PC-3 (cell line): ENCODE results near the gene ALG1L2.
"Not testable (repeated sequence)": the region's sequence is repeated elsewhere in the genome, so short reads cannot be mapped to it uniquely, and the experiment has no call there.

Source experiments
- CTCF ChIP-seq: fragments of 300-600 bp; sonication (generic); conservative IDR thresholded peaks from 2 replicates; pipeline ENCODE4 v1.5.1; 2017; ENCODE audit warnings: antibody characterized with exemption, low read depth, mild to moderate bottlenecking, low read length
- EZH2 ChIP-seq: fragments of 300-600 bp; sonication (generic); IDR thresholded peaks from one replicate; pipeline ENCODE4 v1.6.1; 2017; ENCODE audit warnings: antibody characterized with exemption, mild to moderate bottlenecking, low read length; ENCODE audit not compliant: unreplicated experiment
- EZH2phosphoT487 ChIP-seq: fragments of 300-600 bp; sonication (generic); IDR thresholded peaks from 2 replicates; pipeline ENCODE4 v1.6.1; 2018; ENCODE audit warnings: mild to moderate bottlenecking, antibody characterized with exemption, low read length, borderline replicate concordance

DNA sequence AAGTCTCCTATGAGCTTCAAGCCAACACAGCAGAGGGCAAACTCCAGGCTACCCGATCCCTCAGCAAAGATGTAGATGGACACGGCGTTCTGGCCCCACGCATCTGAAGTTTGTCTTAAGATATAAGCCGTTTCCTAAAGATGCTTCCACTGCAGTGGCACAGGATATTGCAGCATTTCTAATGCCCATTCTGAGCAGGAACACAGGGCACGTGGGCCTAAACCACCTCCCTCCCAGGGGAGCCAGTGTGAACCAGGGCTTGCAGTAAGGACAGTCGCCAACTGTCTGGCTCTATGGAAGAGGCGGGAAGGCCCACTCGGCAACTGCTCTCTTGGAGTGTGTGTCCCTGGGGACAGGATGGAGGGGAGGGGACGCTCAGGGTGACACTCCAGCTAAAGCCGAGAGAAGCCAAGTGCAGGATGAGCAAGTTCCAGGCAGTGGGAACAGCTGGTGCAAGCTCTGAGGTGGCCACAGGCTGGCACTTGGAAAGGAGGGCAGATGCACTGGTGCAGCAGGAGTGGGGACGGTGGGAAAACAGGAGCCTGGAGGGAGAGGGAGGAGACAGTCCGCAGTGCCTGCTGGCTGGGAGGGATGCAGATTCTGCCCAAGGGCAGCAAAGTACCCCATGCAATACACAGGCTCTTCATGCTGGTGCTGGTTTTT lies 25.8 kb downstream of the ALG1L2 start:
- not testable (repeated sequence) for TF ChIP-seq CTCF, EZH2, EZH2phosphoT487
